Spleen (tissue), 11 donors: Measurements from ENCODE around the gene ITPR1. TPM values are rescaled to one million over a fixed set of nuclear protein-coding genes. Genes with fewer than 3 reads are reported as not detected.

ENCODE experiments used
- DNase-seq: peaks from one replicate; pipeline ENCODE4 v3.0.0-alpha.2; 2020
- H3K27ac ChIP-seq, 8 donors: fragments of 200-600 bp; sonication (generic) in 7 of 8; 1 replicate in 4 of 8; 2 replicates in 4 of 8; pipeline versions ENCODE4 v1.5.0 to v1.8.0; 2016 to 2021; ENCODE audit warnings: inconsistent platforms in 4 of 8, mild to moderate bottlenecking in 4 of 8, moderate library complexity in 1 of 8
- H3K27me3 ChIP-seq, 7 donors: fragments of 200-600 bp; sonication (generic) in 6 of 7; replicated peaks in 1 of 7; 1 replicate in 4 of 7; 2 replicates in 3 of 7; pipeline versions ENCODE4 v1.5.0 to v1.8.0; 2016 to 2021; ENCODE audit warnings: inconsistent platforms in 3 of 7, mild to moderate bottlenecking in 1 of 7
- H3K36me3 ChIP-seq, 6 donors: fragments of 200-600 bp; sonication (generic) in 5 of 6; 1 replicate in 4 of 6; 2 replicates in 2 of 6; pipeline versions ENCODE4 v1.5.0 to v1.8.0; 2016 to 2021; ENCODE audit warnings: inconsistent platforms in 2 of 6
- H3K4me1 ChIP-seq, 6 donors: fragments of 200-600 bp; sonication (generic) in 5 of 6; 1 replicate in 3 of 6; 2 replicates in 3 of 6; pipeline versions ENCODE4 v1.5.0 to v1.8.0; 2016 to 2021; ENCODE audit warnings: inconsistent platforms in 3 of 6
- H3K4me3 ChIP-seq, 8 donors: fragments of 200-600 bp; sonication (generic) in 7 of 8; 1 replicate in 4 of 8; 2 replicates in 4 of 8; pipeline versions ENCODE4 v1.5.0 to v1.8.0; 2016 to 2021; ENCODE audit warnings: inconsistent platforms in 4 of 8, mild to moderate bottlenecking in 4 of 8, moderate library complexity in 2 of 8
- H3K9me3 ChIP-seq, 8 donors: fragments of 200-600 bp; sonication (generic) in 7 of 8; 1 replicate in 4 of 8; 2 replicates in 4 of 8; pipeline versions ENCODE4 v1.5.0 to v1.8.0; 2016 to 2021; ENCODE audit warnings: inconsistent platforms in 4 of 8
- POLR2A ChIP-seq, 3 donors: fragments of 450-650 bp; IDR thresholded peaks; one replicate each; pipeline ENCODE4 v1.5.1; 2017; ENCODE audit warnings: antibody characterized with exemption in 3 of 3, mild to moderate bottlenecking in 1 of 3
- POLR2AphosphoS5 ChIP-seq, 3 donors: sonication (generic); formaldehyde crosslinking; IDR thresholded peaks; one replicate each; pipeline ENCODE4 v1.5.1; 2017; ENCODE audit warnings: antibody characterized with exemption in 3 of 3
- WGBS, 5 donors: extraction: QIAGEN DNeasy Blood & Tissue Kit in 3 of 5; methylation state at CpG; one replicate each; pipeline versions ENCODE4 v1.1.5 to v1.1.7; 2013 to 2018; 5-methylcytosine and 5-hydroxymethylcytosine counted together
- intact Hi-C: fragments of 100-400 bp; cut with DNase I; formaldehyde crosslinking; loops from one replicate; pipeline ENCODE4 v1.15.0; 2023; ENCODE audit warnings: low total_unique reads
- polyA plus RNA-seq, 3 donors: library from polyadenylated mRNA; stranded (reverse); fragments of 200-250 nt; gene quantifications; one replicate each; pipeline ENCODE4 v1.2.1, GENCODE V29; 2013
- total RNA-seq, 7 donors: library from RNA; depleted of rRNA in 3 of 7; stranded (reverse); fragments of >200 nt in 3 of 7; fragmentation: NEBNext Ultra II Directional in 4 of 7; extraction: Animal tissue kit (Norgen Biotek cat#: 25700) in 4 of 7; gene quantifications; one replicate each; pipeline versions ENCODE4 v1.1.0 to v1.2.1, GENCODE V29; 2016 to 2021
- TF ChIP-seq, protein P1 (sequence below), 11 experiments: fragments of 200-600 bp in 7 of 11; fragments of 450-650 bp in 4 of 11; sonication (generic) in 4 of 11; IDR thresholded peaks in 8 of 11; conservative IDR thresholded peaks in 3 of 11; 1 replicate in 7 of 11; 2 replicates in 4 of 11; pipeline versions ENCODE4 v1.4.0 to v1.8.0; 2016 to 2021; ENCODE audit warnings: antibody characterized with exemption in 11 of 11, inconsistent platforms in 4 of 11, mild to moderate bottlenecking in 1 of 11
- donor health status: healthy with polysubstance abuse.
- donor health status: DM: no; HTN: no; CAD: no; lungs with moderate emphysema.
- donor health status: DM: no; HTN: no; CAD: no.
- donor health status: Bipolar disorder and iron deficiency.
- donor health status: healthy.
- donor health status: DM: no; HTN: no; CAD: no.
- donor health status: DM: yes; HTN: yes; CAD: no.

The ITPR1 gene
- total and polyA plus RNA-seq, 10 donors, result 17.5 to 194 (median 129) TPM

DNA sequence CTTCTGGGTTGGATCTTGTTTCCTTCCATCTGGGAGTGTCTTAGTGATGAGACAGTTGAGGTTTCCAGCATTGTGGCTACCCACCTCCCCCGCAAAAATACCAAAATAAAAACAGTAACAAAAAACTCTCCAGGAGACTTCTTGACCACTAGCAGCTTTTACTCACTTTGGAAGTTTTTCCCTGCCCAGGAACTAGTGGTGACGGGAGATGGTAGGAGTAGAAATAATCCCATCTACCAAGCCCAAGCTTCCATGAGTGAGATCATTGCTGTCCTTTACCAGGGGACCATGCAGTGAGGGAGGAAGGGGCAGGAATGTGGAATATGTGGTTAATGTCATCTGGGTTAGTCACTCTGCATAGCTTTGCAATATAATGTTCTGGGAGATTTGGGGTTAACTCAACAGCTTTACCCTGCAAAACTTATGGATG lies 187.7 kb downstream of the ITPR1 start:
- TF ChIP-seq, protein P1, sequence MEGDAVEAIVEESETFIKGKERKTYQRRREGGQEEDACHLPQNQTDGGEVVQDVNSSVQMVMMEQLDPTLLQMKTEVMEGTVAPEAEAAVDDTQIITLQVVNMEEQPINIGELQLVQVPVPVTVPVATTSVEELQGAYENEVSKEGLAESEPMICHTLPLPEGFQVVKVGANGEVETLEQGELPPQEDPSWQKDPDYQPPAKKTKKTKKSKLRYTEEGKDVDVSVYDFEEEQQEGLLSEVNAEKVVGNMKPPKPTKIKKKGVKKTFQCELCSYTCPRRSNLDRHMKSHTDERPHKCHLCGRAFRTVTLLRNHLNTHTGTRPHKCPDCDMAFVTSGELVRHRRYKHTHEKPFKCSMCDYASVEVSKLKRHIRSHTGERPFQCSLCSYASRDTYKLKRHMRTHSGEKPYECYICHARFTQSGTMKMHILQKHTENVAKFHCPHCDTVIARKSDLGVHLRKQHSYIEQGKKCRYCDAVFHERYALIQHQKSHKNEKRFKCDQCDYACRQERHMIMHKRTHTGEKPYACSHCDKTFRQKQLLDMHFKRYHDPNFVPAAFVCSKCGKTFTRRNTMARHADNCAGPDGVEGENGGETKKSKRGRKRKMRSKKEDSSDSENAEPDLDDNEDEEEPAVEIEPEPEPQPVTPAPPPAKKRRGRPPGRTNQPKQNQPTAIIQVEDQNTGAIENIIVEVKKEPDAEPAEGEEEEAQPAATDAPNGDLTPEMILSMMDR (IDR thresholded peaks at IDR 0.05 in 8 of 11, conservative IDR thresholded peaks at IDR 0.05 in 3 of 11), result no peak
- TF ChIP-seq POLR2A (IDR thresholded peaks at IDR 0.05) (no peak), POLR2AphosphoS5 (IDR thresholded peaks at IDR 0.05) (no peak)
- no peak overlapping the region for H3K27ac ChIP-seq
- WGBS, 5 donors, result 93 to 100% (median 99%) methylated on average over 2 of the region's 2 CpGs
- no peaks in the 10 kb centered on the region for H3K9me3 ChIP-seq
- intact Hi-C loops, result no loop called here
- H3K36me3 ChIP-seq, result peaks cover 3 to 100% (median 68%) of the 10 kb centered on the region in 6 donors
- no peak overlapping the region for H3K4me3 ChIP-seq
- H3K4me1 ChIP-seq, result no peaks in the 10 kb centered on the region
- no peaks in the 10 kb centered on the region for H3K27me3 ChIP-seq
- no peak for DNase-seq

DNA sequence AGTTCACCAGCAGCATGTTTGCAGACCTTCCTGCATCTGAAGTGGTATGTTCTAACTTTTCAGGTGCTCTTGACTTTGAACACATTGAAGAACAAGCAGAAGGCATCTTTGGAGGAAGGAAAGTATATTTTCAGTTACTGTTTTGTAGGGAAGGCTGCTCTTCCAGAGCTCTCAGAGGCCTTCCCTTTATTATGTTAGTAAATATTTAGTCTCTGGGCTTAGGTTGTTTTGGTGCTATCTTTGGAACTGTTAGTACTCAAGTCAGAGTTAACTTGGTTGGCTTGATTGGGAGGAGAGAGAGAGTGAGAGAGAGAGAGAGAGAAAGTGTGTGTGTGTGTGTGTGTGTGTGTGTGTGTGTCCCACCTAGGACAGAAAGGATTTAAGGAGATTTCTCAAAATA lies 188.2 kb downstream of the ITPR1 start:
- Histone ChIP-seq H3K36me3 (peaks cover 3 to 100% (median 70%) of the 10 kb centered on the region in 6 donors), H3K4me3 (no peak overlapping the region), H3K27ac (no peak overlapping the region), H3K4me1 (no peaks in the 10 kb centered on the region), H3K9me3 (no peaks in the 10 kb centered on the region), H3K27me3 (no peaks in the 10 kb centered on the region)
- intact Hi-C loops, result no loop called here
- DNase-seq, result no peak
- TF ChIP-seq, protein P1 (IDR thresholded peaks at IDR 0.05 in 8 of 11, conservative IDR thresholded peaks at IDR 0.05 in 3 of 11), result no peak
- TF ChIP-seq POLR2A (IDR thresholded peaks at IDR 0.05), result no peak
- no peak for TF ChIP-seq POLR2AphosphoS5 (IDR thresholded peaks at IDR 0.05)

DNA sequence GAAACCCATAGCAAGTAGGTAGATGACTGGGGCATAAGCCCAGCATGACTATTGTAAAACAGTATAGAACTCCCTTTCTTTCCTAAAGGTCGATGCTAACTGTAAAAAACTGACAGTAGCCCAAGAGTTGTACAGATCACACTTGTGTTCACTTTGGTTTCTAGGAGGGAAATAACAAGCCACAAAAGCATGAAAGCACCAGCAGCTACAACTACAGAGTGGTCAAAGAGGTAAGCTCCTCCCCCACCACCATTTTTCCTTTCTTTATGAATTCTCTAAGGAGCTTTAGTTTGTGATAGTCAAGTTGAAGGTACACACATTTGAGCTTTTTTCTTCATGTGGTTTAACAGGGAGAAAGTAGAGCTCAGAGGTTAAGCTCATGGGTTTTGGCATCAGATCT lies 191.0 kb downstream of the ITPR1 start:
- WGBS, 5 donors, result 63 to 92% (median 83%) methylated on average over 1 of the region's 1 CpG
- intact Hi-C loops, result no loop called here
- no peak for TF ChIP-seq POLR2AphosphoS5 (IDR thresholded peaks at IDR 0.05)
- TF ChIP-seq, protein P1 (IDR thresholded peaks at IDR 0.05 in 8 of 11, conservative IDR thresholded peaks at IDR 0.05 in 3 of 11), result no peak
- no peak for TF ChIP-seq POLR2A (IDR thresholded peaks at IDR 0.05)
- peaks cover 3 to 100% (median 67%) of the 10 kb centered on the region in 6 donors for H3K36me3 ChIP-seq
- H3K27ac ChIP-seq, result no peak overlapping the region
- DNase-seq, result no peak
- H3K9me3 ChIP-seq, result peaks cover 0 to 6% (median 0%) of the 10 kb centered on the region in 8 donors
- H3K4me3 ChIP-seq, result no peak overlapping the region
- H3K4me1 ChIP-seq, result no peaks in the 10 kb centered on the region
- no peaks in the 10 kb centered on the region for H3K27me3 ChIP-seq

DNA sequence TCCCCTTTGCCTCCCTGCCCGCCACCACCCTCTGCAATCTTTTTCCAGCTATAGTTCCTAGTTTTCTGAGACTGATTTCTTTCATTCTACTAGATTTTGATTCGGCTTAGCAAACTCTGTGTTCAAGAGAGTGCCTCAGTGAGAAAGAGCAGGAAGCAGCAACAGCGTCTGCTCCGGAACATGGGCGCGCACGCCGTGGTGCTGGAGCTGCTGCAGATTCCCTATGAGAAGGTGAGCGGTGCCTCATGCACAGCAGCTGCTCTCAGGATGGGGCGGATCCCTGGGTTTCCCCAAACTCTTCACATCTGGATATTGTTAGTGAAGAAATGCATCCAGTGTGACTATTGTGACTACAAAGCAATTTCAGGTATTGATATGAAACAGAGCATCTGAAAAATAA lies 191.8 kb downstream of the ITPR1 start:
- TF ChIP-seq POLR2AphosphoS5 (IDR thresholded peaks at IDR 0.05), result no peak
- no peak for TF ChIP-seq POLR2A (IDR thresholded peaks at IDR 0.05)
- TF ChIP-seq, protein P1 (IDR thresholded peaks at IDR 0.05 in 8 of 11, conservative IDR thresholded peaks at IDR 0.05 in 3 of 11), result no peak
- intact Hi-C loops, result no loop called here
- H3K36me3 ChIP-seq, result peaks cover 3 to 100% (median 72%) of the 10 kb centered on the region in 6 donors
- H3K27me3 ChIP-seq, result no peaks in the 10 kb centered on the region
- no peak overlapping the region for H3K4me3 ChIP-seq
- H3K4me1 ChIP-seq, result no peaks in the 10 kb centered on the region
- no peak for DNase-seq
- 95 to 99% (median 97%) methylated on average over 10 of the region's 10 CpGs for WGBS, 5 donors
- no peak overlapping the region for H3K27ac ChIP-seq
- peaks cover 0 to 14% (median 8%) of the 10 kb centered on the region in 8 donors for H3K9me3 ChIP-seq
